Measurements from ENCODE around the gene NIPAL4. TPM values are rescaled to one million over a fixed set of nuclear protein-coding genes. Genes with fewer than 3 reads are reported as not detected.

Gene NIPAL4
- total RNA-seq, 1 experiment from 2014 or later: not detected

DNA sequence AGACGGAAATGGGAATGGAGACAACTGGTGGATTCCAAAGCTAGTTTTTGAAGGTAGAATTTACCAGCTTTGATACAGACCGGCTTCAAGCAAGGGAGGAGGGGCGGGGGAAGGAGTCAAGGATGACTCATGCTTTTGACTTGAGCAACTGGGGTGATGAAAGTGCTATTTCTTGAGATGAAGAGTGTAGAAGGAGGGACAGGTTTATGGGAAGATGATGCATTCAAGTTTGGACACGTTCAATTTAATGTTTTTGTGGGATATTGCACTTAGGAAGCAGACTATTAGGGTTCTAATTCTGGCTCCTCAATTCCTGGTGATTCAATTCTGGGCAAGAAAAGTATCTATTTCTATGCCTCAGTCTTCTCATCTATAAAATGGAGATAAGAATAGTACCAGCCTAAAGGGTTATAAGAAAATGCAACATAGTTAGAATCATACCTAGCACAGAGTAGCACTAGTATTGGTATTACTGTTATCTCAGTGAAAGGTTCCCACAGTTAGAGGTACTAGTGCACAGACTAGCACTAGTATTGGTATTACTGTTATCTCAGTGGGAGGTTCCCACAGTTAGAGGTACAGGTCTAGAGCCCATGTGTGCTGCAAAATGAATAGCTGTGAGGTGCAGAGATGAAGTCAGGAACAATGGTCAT lies 4.6 kb downstream of the NIPAL4 start:
- no peak overlapping the region for H3K27ac ChIP-seq (ENCODE audit: low read length)
- CTCF ChIA-PET: no interaction called here

DNA sequence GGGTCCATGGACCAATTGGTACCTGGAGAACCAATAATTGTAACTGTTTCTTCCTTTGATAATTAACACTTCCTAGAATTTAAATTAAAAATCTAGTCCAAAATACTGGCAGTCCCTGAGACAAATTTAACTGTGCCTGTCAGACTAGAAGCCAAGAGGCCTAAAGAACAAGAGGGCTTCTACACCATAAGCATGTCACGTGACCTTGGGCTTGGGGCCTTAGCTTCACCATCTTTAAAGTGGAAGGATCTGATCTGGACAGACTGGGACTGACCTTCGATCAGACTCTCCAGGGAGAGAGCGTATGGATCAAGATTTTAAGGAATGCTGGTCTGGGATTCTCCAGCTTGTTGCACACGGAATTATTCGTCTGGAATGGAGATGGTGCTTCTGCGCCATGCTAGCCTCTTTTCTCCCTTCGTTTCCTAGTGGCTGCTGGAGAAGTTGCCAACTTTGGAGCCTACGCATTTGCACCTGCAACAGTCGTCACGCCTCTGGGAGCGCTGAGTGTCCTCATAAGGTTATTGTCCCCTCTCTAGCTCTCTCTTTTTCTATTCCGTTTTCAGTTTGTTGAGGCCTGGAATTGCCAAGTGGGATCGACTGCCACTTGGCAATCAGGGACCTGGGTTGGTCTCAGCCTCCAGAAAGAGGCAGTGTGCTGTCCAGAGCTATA lies 8.4 kb downstream of the NIPAL4 start:
- DNase-seq (ENCODE audit: low read depth, low spot score) (no peak), ATAC-seq (no peak)
- in situ Hi-C loops (cut with HindIII; ENCODE audit: low pct_unique_long_range_greater_than_20kb, low sequenced_read_pairs): no loop called here
- no peaks in the 10 kb centered on the region for H3K27me3 ChIP-seq (ENCODE audit: control insufficient read depth, insufficient read depth, low read length)
- no peak overlapping the region for H3K4me3 ChIP-seq (ENCODE audit: low read depth in 2 of 2, low read length in 2 of 2)
- H3K36me3 ChIP-seq (ENCODE audit: control insufficient read depth, insufficient read depth, low read length): no peaks in the 10 kb centered on the region
- intact Hi-C loops (cut with micrococcal nuclease; ENCODE audit: unreplicated experiment): no loop called here
- no peaks in the 10 kb centered on the region for H3K4me1 ChIP-seq (ENCODE audit: control insufficient read depth, insufficient read depth, low read length)
- no TSS peak for BruUV-seq (replicated peaks)
- no peak for TF ChIP-seq TCF7L2 (IDR thresholded peaks at IDR 0.05; ENCODE audit: low read depth, low read length)
- no peak for TF ChIP-seq POLR2AphosphoS5 (IDR thresholded peaks at IDR 0.05; ENCODE audit: low read depth, low read length)
- TF ChIP-seq, protein P1, sequence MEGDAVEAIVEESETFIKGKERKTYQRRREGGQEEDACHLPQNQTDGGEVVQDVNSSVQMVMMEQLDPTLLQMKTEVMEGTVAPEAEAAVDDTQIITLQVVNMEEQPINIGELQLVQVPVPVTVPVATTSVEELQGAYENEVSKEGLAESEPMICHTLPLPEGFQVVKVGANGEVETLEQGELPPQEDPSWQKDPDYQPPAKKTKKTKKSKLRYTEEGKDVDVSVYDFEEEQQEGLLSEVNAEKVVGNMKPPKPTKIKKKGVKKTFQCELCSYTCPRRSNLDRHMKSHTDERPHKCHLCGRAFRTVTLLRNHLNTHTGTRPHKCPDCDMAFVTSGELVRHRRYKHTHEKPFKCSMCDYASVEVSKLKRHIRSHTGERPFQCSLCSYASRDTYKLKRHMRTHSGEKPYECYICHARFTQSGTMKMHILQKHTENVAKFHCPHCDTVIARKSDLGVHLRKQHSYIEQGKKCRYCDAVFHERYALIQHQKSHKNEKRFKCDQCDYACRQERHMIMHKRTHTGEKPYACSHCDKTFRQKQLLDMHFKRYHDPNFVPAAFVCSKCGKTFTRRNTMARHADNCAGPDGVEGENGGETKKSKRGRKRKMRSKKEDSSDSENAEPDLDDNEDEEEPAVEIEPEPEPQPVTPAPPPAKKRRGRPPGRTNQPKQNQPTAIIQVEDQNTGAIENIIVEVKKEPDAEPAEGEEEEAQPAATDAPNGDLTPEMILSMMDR (IDR thresholded peaks at IDR 0.05): no peak
- no peak for TF ChIP-seq REST (IDR thresholded peaks at IDR 0.05; ENCODE audit: insufficient read depth in 1 of 2, low read depth in 2 of 2, low read length in 1 of 2)
- TF ChIP-seq SIN3A (IDR thresholded peaks at IDR 0.05; ENCODE audit: borderline replicate concordance, insufficient read depth, low read depth, low read length): no peak
- H3K27ac ChIP-seq (ENCODE audit: low read length): no peak overlapping the region
- POLR2A ChIA-PET: interaction anchor here (0.6 kb wide), 1 partner anchor 26 kb away, joined by 3 read pairs; no protein-coding TSS in a partner anchor
- CTCF ChIA-PET: no interaction called here
- H3K9me3 ChIP-seq (ENCODE audit: control insufficient read depth, insufficient read depth, low read depth, low read length): no peaks in the 10 kb centered on the region

More for the DNA sequence above, 4.6 kb downstream of the NIPAL4 start:
- in situ Hi-C loops (cut with HindIII; ENCODE audit: low pct_unique_long_range_greater_than_20kb, low sequenced_read_pairs): no loop called here
- no peaks in the 10 kb centered on the region for H3K9me3 ChIP-seq (ENCODE audit: control insufficient read depth, insufficient read depth, low read depth, low read length)
- DNase-seq (ENCODE audit: low read depth, low spot score) (no peak), ATAC-seq (no peak)
- no peak overlapping the region for H3K4me3 ChIP-seq (ENCODE audit: low read depth in 2 of 2, low read length in 2 of 2)
- H3K4me1 ChIP-seq (ENCODE audit: control insufficient read depth, insufficient read depth, low read length): no peaks in the 10 kb centered on the region
- no TSS peak for BruUV-seq (replicated peaks)
- H3K36me3 ChIP-seq (ENCODE audit: control insufficient read depth, insufficient read depth, low read length): no peaks in the 10 kb centered on the region; the same call in 1 of the 2 replicates
- peaks cover 13% of the 10 kb centered on the region for H3K27me3 ChIP-seq (ENCODE audit: control insufficient read depth, insufficient read depth, low read length)
- POLR2A ChIA-PET: no interaction called here
- intact Hi-C loops (cut with micrococcal nuclease; ENCODE audit: unreplicated experiment): no loop called here
- TF ChIP-seq REST (IDR thresholded peaks at IDR 0.05; ENCODE audit: insufficient read depth in 1 of 2, low read depth in 2 of 2, low read length in 1 of 2) (no peak), TCF7L2 (IDR thresholded peaks at IDR 0.05; ENCODE audit: low read depth, low read length) (no peak), SIN3A (IDR thresholded peaks at IDR 0.05; ENCODE audit: borderline replicate concordance, insufficient read depth, low read depth, low read length) (no peak), POLR2AphosphoS5 (IDR thresholded peaks at IDR 0.05; ENCODE audit: low read depth, low read length) (no peak)
